ENCODE results near the gene LUZP2.

GRCh38 chr11:24651873-24652272, 155.0 kb downstream of the LUZP2 start:
- TF ChIP-seq CTCF (optimal IDR thresholded peaks at IDR 0.05 in 1 of 3, IDR thresholded peaks at IDR 0.05 in 1 of 3, conservative IDR thresholded peaks at IDR 0.05 in 1 of 3; ENCODE audit: extremely low read depth in 1 of 3, insufficient read depth in 2 of 3, low read length in 3 of 3) (no peak), EZH2 (IDR thresholded peaks at IDR 0.05; ENCODE audit: low read length) (no peak)
